ENCODE measurements around the gene TBC1D16.

DNA sequence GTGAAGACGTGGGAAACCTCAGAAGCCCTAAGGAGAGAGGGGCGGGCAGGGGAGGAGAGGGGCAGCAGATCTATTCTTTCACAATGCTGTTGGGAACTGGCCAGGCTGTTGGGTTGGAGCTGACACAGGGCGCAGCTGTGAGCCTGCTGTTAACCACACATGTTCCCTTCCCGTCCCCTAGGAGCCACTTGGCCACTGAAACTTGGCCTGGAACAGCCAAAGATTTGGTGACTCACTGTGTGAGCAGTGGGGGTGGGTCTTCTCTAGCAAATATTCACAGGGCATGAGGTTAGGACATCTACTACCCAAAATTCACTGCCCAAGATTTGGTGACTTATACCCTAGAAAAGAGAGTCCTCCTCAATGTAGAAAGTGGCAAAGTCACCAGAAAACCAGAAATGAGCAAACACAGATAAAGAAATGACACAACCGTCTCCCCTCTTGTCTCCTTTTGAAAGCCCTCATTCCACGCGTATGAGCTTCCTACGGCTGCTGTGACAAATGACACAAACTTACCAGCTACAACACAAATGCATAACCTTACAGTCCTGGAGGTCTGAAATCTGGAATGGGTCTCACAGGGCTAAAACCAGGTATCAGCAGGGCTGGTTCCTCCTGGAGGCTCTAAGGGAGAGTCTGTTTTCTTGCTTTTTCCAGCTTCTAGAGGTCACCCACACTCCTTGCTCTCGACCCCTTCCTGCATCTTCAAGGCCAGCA is 6.3 kb downstream of the TBC1D16 start:
- TF ChIP-seq POLR2A (IDR thresholded peaks at IDR 0.05; ENCODE audit: extremely low read depth, insufficient read length) (no peak), MYC (IDR thresholded peaks at IDR 0.05; ENCODE audit: low read depth, low read length) (0 out of 2 replicates have a peak, but pooled peaks have one; percentile 22)
- TF ChIP-seq, protein P1, sequence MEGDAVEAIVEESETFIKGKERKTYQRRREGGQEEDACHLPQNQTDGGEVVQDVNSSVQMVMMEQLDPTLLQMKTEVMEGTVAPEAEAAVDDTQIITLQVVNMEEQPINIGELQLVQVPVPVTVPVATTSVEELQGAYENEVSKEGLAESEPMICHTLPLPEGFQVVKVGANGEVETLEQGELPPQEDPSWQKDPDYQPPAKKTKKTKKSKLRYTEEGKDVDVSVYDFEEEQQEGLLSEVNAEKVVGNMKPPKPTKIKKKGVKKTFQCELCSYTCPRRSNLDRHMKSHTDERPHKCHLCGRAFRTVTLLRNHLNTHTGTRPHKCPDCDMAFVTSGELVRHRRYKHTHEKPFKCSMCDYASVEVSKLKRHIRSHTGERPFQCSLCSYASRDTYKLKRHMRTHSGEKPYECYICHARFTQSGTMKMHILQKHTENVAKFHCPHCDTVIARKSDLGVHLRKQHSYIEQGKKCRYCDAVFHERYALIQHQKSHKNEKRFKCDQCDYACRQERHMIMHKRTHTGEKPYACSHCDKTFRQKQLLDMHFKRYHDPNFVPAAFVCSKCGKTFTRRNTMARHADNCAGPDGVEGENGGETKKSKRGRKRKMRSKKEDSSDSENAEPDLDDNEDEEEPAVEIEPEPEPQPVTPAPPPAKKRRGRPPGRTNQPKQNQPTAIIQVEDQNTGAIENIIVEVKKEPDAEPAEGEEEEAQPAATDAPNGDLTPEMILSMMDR (IDR thresholded peaks at IDR 0.05; ENCODE audit: low read depth, low read length), result no peak
- TF ChIP-seq, protein P2, sequence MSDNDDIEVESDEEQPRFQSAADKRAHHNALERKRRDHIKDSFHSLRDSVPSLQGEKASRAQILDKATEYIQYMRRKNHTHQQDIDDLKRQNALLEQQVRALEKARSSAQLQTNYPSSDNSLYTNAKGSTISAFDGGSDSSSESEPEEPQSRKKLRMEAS (IDR thresholded peaks at IDR 0.05; ENCODE audit: low read depth, low read length), result 0 out of 2 replicates have a peak, but pooled peaks have one; percentile 19
